Heart left ventricle (tissue), 16 donors: ENCODE results near the gene GOT2. TPM values are rescaled to one million over a fixed set of nuclear protein-coding genes. Genes with fewer than 3 reads are reported as not detected.
"Not testable (repeated sequence)": the region's sequence is repeated elsewhere in the genome, so short reads cannot be mapped to it uniquely, and the experiment has no call there.

Source experiments
- ATAC-seq, 4 donors: fragments of 200-7000 bp; cut with Tn5 transposase; one replicate each; pipeline ENCODE4 v1.9.1; 2020 to 2022; ENCODE audit warnings: moderate library complexity in 4 of 4, mild to moderate bottlenecking in 3 of 4, moderate number of reproducible peaks in 1 of 4
- DNase-seq, 5 donors: peaks; one replicate each; pipeline ENCODE4 v3.0.0-alpha.2; 2020
- H3K27ac ChIP-seq, 12 donors: fragments of 200-600 bp; sonication (generic) in 4 of 12; one replicate each; pipeline versions ENCODE4 v1.5.0 to v1.8.0; 2016 to 2022; ENCODE audit warnings: mild to moderate bottlenecking in 2 of 12
- H3K27me3 ChIP-seq, 9 donors: fragments of 200-600 bp; sonication (generic) in 2 of 9; one replicate each; pipeline versions ENCODE4 v1.5.1 to v1.8.0; 2016 to 2022; ENCODE audit warnings: mild to moderate bottlenecking in 3 of 9
- H3K36me3 ChIP-seq, 9 donors: fragments of 200-600 bp; sonication (generic) in 2 of 9; one replicate each; pipeline versions ENCODE4 v1.5.0 to v1.8.0; 2018 to 2022; ENCODE audit warnings: mild to moderate bottlenecking in 2 of 9
- H3K4me1 ChIP-seq, 12 donors: fragments of 200-600 bp; sonication (generic) in 4 of 12; one replicate each; pipeline versions ENCODE4 v1.5.0 to v1.8.0; 2016 to 2022; ENCODE audit warnings: mild to moderate bottlenecking in 3 of 12
- H3K4me3 ChIP-seq, 12 donors: fragments of 200-600 bp; sonication (generic) in 4 of 12; one replicate each; pipeline versions ENCODE4 v1.5.0 to v1.8.0; 2017 to 2022; ENCODE audit warnings: mild to moderate bottlenecking in 9 of 12, moderate library complexity in 4 of 12
- H3K9me3 ChIP-seq, 12 donors: fragments of 200-600 bp; sonication (generic) in 4 of 12; one replicate each; pipeline versions ENCODE4 v1.5.0 to v1.8.0; 2016 to 2022; ENCODE audit warnings: mild to moderate bottlenecking in 1 of 12
- CTCF ChIP-seq, 12 donors: fragments of 200-600 bp; sonication (generic) in 4 of 12; IDR thresholded peaks; one replicate each; pipeline versions ENCODE4 v1.5.0 to v1.8.0; 2018 to 2022; ENCODE audit warnings: antibody characterized with exemption in 12 of 12, mild to moderate bottlenecking in 5 of 12
- POLR2A ChIP-seq, 2 donors: fragments of 450-650 bp; IDR thresholded peaks; one replicate each; pipeline ENCODE4 v1.6.1; 2017; ENCODE audit warnings: antibody characterized with exemption in 2 of 2, mild to moderate bottlenecking in 2 of 2, moderate library complexity in 2 of 2
- WGBS, 4 donors: extraction: QIAGEN DNeasy Blood & Tissue Kit in 2 of 4; methylation state at CpG; one replicate each; pipeline versions ENCODE4 v1.1.5 to v1.1.7; 2013 to 2018; 5-methylcytosine and 5-hydroxymethylcytosine counted together
- intact Hi-C, 10 donors: fragments of 100-400 bp; cut with DNase I; formaldehyde crosslinking; loops; one replicate each; pipeline versions ENCODE4 v1.11.1 to v1.14.2; 2022
- polyA plus RNA-seq, 2 donors: library from polyadenylated mRNA; stranded (reverse); fragments of 200-250 nt; gene quantifications; one replicate each; pipeline ENCODE4 v1.2.3, GENCODE V29; 2013
- total RNA-seq, 9 donors: library from RNA; depleted of rRNA in 2 of 9; stranded (reverse); fragments of >200 nt in 2 of 9; fragmentation: NEBNext Ultra II Directional in 3 of 9; extraction: Animal tissue kit (Norgen Biotek cat#: 25700) in 3 of 9; gene quantifications; one replicate each; pipeline versions ENCODE4 v1.1.0 to v1.2.4, GENCODE V29; 2016 to 2023
- donor health status: ischemic (EF 13 %, LVEDD 7.1; RV severe dilation, severe dysfunction).
- donor health status: healthy with polysubstance abuse.
- donor health status: DM: no; HTN: yes; CAD: no.
- donor health status: DM: no; HTN: no; CAD: no.
- donor health status: ischemic (EF 25% LVEDD 6.9; RV normal size, moderate dysfunction).
- donor health status: ischemic (EF 25% LVEDD 5.7; RV mildly dilated, moderate dysfunction).
- donor health status: healthy.
- donor health status: DM: yes; HTN: yes; CAD: no.
- donor health status: ischemic (EF 35%, LVEDD 5.7; RV mildly dilated, moderate dysfunction).
- donor health status: nonischemic (EF 11% LVEDD 7.7; RV severe dilation, severe dysfunction).
- donor health status: DM: yes; HTN: yes; CAD: no.
- donor health status: PGD.
- donor health status: ischemic (EF 29% LVEDD 5.4; RV normal size, mild dysfunction).
- donor health status: nonischemic (EF 23%, LVEDD 6.1; RV moderate dilation, normal function).

GOT2 gene
- total and polyA plus RNA-seq, 11 donors, result 201 to 590 (median 398) TPM

DNA sequence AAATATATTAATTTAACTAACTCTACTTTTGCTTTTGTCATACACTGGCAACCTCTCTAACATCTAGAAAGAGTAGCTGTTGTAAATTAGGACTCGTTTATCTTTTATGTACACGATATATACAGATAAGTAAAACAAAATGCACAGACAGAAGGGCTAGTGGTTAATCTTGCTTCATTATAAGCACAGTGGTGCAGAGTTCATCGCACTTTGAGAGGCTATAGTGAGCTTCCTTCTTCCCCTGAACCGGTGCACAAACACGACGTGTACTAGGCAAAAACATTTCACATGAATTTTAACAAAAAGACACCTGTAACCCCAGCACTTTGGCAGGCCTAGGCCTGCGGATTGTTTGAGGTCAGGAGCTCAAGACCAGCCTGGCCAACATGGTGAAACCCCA is 10.4 kb upstream of the GOT2 start:
- intact Hi-C loops, result no loop called here
- H3K36me3 ChIP-seq, result no peaks in the 10 kb centered on the region
- TF ChIP-seq POLR2A (IDR thresholded peaks at IDR 0.05) (no peak), CTCF (IDR thresholded peaks at IDR 0.05) (no peak)
- H3K27ac ChIP-seq, result no peak overlapping the region
- DNase-seq, result no peak
- no peaks in the 10 kb centered on the region for H3K27me3 ChIP-seq
- H3K9me3 ChIP-seq, result no peaks in the 10 kb centered on the region
- H3K4me1 ChIP-seq, result no peaks in the 10 kb centered on the region
- ATAC-seq, result no peak
- H3K4me3 ChIP-seq, result no peak overlapping the region
- 82 to 86% (median 85%) methylated on average over 7 of the region's 7 CpGs for WGBS, 4 donors

DNA sequence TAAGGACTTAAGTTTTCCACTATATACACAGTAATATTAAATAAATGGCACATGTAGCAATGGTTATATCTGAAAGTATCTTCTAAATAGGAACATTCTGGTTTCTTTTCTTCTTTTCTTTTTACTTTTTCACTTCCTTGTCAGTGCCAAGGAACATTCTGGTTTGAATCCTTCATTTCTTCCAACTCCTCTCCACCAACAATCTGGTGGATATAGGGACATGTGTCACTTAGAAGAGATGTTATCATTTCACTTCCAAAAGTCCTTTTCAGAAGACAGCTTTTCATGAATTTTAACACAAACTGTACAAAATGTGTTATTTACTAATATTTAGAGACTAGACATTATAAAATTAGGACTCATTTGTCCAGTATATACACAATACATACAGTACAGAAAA is 7.9 kb upstream of the GOT2 start:
- DNase-seq, result no peak
- TF ChIP-seq CTCF (IDR thresholded peaks at IDR 0.05) (no peak), POLR2A (IDR thresholded peaks at IDR 0.05) (no peak)
- Histone ChIP-seq H3K9me3 (no peaks in the 10 kb centered on the region), H3K4me1 (no peaks in the 10 kb centered on the region), H3K4me3 (no peak overlapping the region), H3K27me3 (no peaks in the 10 kb centered on the region), H3K36me3 (no peaks in the 10 kb centered on the region), H3K27ac (no peak overlapping the region)
- no peak for ATAC-seq
- intact Hi-C loops, result no loop called here

- Histone ChIP-seq H3K36me3 (no peaks in the 10 kb centered on the region), H3K4me1 (no peaks in the 10 kb centered on the region), H3K9me3 (no peaks in the 10 kb centered on the region), H3K27ac (no peak overlapping the region), H3K27me3 (no peaks in the 10 kb centered on the region), H3K4me3 (no peak overlapping the region)
- WGBS, 4 donors, result 85 to 91% (median 89%) methylated on average over 3 of the region's 3 CpGs
- no peak for TF ChIP-seq CTCF (IDR thresholded peaks at IDR 0.05)
- TF ChIP-seq POLR2A (IDR thresholded peaks at IDR 0.05), result no peak
- intact Hi-C loops, result no loop called here
- ATAC-seq (no peak), DNase-seq (no peak)
These were observed 7.0 kb upstream of the GOT2 start for GRCh38 chr16:58741166-58741565.

DNA sequence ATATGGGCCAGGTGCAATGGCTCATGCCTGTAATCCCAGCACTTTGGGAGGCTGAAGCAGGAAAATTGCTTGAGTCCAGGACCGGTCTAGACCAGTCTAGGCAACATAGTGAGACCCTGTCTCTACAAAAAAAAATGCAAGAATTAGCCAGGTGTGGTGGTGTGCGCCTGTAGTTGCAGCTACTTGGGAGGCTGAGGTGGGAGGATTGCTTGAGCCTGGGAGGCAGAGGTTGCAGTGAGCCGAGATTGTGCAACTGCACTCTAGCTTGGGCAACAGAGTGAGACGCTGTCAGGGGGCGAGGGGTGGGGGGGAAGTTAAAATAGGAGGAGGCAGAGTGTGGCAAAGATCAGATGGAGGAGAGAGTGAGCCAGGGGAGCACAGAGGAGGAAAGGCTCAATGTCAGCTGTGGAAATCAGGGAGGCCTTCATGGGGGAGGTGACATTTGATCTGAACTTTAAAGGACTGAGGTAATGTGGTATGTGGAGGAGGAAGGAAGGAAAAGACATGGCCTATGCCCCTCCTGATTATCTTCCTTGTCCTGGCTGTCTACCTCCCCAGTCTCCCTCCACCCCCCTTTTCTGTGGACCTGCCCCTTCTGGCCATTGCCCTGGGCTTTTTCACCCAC is 4.7 kb upstream of the GOT2 start:
- Histone ChIP-seq H3K4me3 (no peak overlapping the region), H3K36me3 (no peaks in the 10 kb centered on the region), H3K4me1 (peaks cover 0 to 8% (median 0%) of the 10 kb centered on the region in 12 donors), H3K27ac (no peak overlapping the region), H3K9me3 (no peaks in the 10 kb centered on the region), H3K27me3 (no peaks in the 10 kb centered on the region)
- TF ChIP-seq CTCF (IDR thresholded peaks at IDR 0.05) (no peak), POLR2A (IDR thresholded peaks at IDR 0.05) (no peak)
- intact Hi-C loops, result no loop called here
- DNase-seq, result no peak
- WGBS, 4 donors, result 87 to 91% (median 89%) methylated on average over 5 of the region's 5 CpGs
- no peak for ATAC-seq

DNA sequence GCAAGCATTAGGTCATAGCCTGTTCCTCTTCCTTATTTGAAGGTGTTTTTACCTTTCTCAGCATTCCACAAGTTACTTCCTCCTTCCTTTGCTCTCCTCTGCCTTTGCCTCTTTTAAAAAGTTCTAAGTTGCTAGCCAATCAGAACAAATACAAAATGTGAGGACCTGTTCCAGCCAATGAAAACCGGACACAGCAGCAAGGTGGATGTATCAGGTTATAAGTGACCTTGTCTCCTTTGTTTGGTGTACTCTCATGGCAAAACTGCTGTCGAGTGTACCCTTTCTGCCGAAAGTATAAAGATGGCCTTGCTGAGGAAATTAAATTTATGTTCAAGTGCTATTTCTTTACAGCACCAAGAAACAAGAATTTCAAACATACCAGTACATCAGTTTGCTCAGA is 2.2 kb upstream of the GOT2 start:
- H3K4me3 ChIP-seq, ATAC-seq, H3K27ac ChIP-seq, H3K9me3 ChIP-seq, intact Hi-C loops, DNase-seq, H3K36me3 ChIP-seq, H3K27me3 ChIP-seq: not testable (repeated sequence)
- H3K4me1 ChIP-seq, result peaks cover 6 to 26% (median 15%) of the 10 kb centered on the region in 12 donors
- WGBS, 4 donors, result 89 to 96% (median 91%) methylated on average over 3 of the region's 3 CpGs
